ENCODE data around the gene CHRDL2.

The CHRDL2 gene

DNA sequence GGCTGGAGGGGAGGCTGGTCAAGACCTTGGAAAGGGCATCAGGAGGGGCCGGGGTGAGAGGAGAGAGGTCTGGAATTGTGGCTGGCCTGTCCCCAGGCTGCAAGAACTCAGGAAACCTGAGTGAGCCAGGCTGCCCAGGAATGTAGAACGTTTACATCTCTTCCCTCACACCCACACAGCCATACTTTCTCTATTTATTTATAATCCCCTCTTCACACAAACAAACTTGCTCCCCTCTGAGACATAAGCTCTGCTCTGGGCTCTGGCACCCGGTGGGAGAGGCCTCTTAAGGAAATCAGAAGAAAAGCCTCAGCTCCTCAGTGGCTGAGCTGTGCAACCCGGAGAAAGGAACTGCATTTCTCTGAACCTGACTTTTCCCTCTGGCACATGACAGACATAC, 5.5 kb downstream of the CHRDL2 start:
- DNase-seq (ENCODE audit: low read depth, low spot score) = no peak
- TF ChIP-seq POLR2AphosphoS5 (IDR thresholded peaks at IDR 0.05; ENCODE audit: borderline replicate concordance, low read depth, low read length) (no peak), EZH2 (IDR thresholded peaks at IDR 0.05) (no peak), FOXP2 (optimal IDR thresholded peaks at IDR 0.05; ENCODE audit: control extremely low read depth, extremely low read length, insufficient read depth) (no peak)
- H3K27ac ChIP-seq = no peak overlapping the region
- no peak overlapping the region for H3K9ac ChIP-seq (ENCODE audit: insufficient read length)
- no peaks in the 10 kb centered on the region for H3K9me3 ChIP-seq (ENCODE audit: low read depth, low read length)
- H3K36me3 ChIP-seq (ENCODE audit: insufficient read depth, low read length) = no peaks in the 10 kb centered on the region
- H3K4me3 ChIP-seq = no peak overlapping the region

DNA sequence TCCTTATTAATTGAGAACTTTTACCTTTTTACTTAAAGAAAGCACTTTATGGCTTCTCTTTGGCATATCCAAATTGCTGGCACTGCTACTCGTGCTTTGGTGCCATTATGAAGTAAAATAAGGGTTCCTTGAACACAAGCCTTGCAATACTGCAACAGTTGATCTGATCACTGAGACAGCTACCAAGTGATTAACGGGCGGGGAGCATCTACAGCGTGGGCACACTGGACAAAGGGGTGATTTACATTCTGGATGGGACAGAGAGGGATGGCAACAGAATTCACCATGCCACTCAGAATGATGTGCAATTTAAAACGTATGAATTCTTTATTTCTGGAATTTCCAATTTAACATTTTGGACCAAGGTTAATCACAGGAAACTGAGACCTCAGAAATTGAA, 7.7 kb downstream of the CHRDL2 start:
- DNase-seq (ENCODE audit: low read depth, low spot score) = no peak
- H3K27ac ChIP-seq = no peak overlapping the region
- H3K36me3 ChIP-seq (ENCODE audit: insufficient read depth, low read length) = no peaks in the 10 kb centered on the region
- no peak overlapping the region for H3K4me3 ChIP-seq
- no peak overlapping the region for H3K9ac ChIP-seq (ENCODE audit: insufficient read length)
- no peak for TF ChIP-seq POLR2AphosphoS5 (IDR thresholded peaks at IDR 0.05; ENCODE audit: borderline replicate concordance, low read depth, low read length)
- no peaks in the 10 kb centered on the region for H3K9me3 ChIP-seq (ENCODE audit: low read depth, low read length)

DNA sequence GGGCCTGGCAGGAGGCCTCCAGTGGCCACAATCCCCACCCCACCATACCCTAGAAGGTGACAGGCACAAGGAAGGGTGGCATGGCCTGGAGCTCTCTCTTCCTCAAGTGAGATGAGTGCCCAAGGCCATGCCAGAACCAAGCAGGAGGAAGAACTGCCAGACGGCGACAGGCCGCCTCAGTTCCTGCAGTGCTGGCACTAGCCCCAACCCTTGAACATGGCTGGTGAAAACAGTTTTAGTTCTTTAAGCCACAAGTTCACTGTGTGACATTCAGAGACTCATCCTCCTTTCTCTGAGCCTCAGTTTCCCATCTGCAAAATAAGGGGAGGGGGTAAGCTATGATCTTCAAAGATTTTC, 9.8 kb downstream of the CHRDL2 start:
- TF ChIP-seq POLR2AphosphoS5 (IDR thresholded peaks at IDR 0.05; ENCODE audit: borderline replicate concordance, low read depth, low read length) (no peak), FOXP2 (optimal IDR thresholded peaks at IDR 0.05; ENCODE audit: control extremely low read depth, extremely low read length, insufficient read depth) (no peak), EZH2 (IDR thresholded peaks at IDR 0.05) (no peak)
- no peak for DNase-seq (ENCODE audit: low read depth, low spot score)
- no peak overlapping the region for H3K4me3 ChIP-seq
- no peak overlapping the region for H3K27ac ChIP-seq
- no peaks in the 10 kb centered on the region for H3K36me3 ChIP-seq (ENCODE audit: insufficient read depth, low read length)
- no peaks in the 10 kb centered on the region for H3K9me3 ChIP-seq (ENCODE audit: low read depth, low read length)
- H3K9ac ChIP-seq (ENCODE audit: insufficient read length) = no peak overlapping the region

DNA sequence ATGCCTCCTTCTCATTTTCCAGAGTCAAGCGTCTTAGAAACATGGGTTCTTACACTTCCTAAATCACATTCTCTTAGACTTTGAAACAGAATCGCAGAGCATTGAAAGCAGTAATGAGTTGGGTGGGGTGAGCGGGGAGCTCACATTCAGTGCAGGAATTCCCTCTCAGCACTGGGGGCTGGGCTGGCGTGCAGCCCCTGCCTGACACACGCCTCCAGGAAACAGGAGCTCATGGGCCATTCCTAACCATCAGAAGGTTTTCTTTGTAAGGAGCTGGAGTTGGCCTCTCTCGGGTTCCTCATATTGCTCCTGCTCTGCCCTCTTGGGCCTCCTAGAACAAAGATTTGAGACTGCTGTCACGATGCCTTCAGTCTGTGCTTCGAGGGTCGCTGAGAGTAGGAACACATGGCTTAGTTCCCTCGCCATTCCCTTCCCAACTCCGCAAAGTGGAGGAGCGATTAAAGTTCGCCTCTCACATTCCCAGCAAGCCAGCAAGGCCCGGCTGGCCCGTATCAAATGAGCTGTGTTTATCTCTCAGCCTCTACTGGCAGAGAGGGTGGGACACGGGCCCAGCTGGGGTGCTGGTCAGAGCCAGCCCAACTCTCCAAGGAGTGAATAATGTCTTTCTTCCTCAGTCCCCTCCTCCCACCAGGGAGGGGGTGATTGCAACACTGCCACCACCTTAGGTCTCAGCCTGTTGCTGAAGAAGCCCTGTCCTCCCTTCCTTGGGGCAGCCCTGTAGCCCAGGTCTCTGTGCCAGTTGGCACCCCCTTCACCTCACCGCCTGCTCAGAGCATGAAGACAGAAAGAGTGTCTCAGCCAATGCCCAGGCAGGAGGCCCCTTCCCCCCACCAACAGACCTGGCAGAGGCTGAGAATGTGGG, 10.4 kb downstream of the CHRDL2 start:
- no peak for DNase-seq (ENCODE audit: low read depth, low spot score)
- Histone ChIP-seq H3K27ac (no peak overlapping the region), H3K9ac (ENCODE audit: insufficient read length) (no peak overlapping the region), H3K36me3 (ENCODE audit: insufficient read depth, low read length) (no peaks in the 10 kb centered on the region), H3K9me3 (ENCODE audit: low read depth, low read length) (no peaks in the 10 kb centered on the region), H3K4me3 (no peak overlapping the region)
- TF ChIP-seq EZH2 (IDR thresholded peaks at IDR 0.05) (no peak), POLR2AphosphoS5 (IDR thresholded peaks at IDR 0.05; ENCODE audit: borderline replicate concordance, low read depth, low read length) (no peak), FOXP2 (optimal IDR thresholded peaks at IDR 0.05; ENCODE audit: control extremely low read depth, extremely low read length, insufficient read depth) (no peak)

DNA sequence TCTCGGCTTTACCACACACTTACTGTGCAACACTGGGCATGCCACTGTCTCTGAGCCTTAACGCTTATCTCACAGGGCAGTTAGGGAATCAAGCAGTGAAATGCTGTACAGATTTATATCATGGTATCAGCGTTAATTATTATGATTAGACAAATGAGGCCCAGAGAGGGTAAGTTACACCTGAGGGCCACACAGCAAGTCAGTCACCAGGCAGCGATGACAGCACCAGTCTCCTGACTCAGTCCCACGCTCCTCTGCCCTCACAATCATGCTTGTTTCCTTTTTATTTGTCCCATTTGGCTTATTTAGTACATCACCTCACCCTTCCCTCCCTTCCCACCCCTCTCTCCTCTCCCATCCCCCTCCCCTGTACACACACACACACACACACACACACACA, 12.2 kb downstream of the CHRDL2 start:
- DNase-seq (ENCODE audit: low read depth, low spot score) = no peak
- Histone ChIP-seq H3K9ac (ENCODE audit: insufficient read length) (no peak overlapping the region), H3K9me3 (ENCODE audit: low read depth, low read length) (no peaks in the 10 kb centered on the region), H3K4me3 (no peak overlapping the region), H3K36me3 (ENCODE audit: insufficient read depth, low read length) (no peaks in the 10 kb centered on the region), H3K27ac (no peak overlapping the region)
- no peak for TF ChIP-seq POLR2AphosphoS5 (IDR thresholded peaks at IDR 0.05; ENCODE audit: borderline replicate concordance, low read depth, low read length)
- TF ChIP-seq EZH2 (IDR thresholded peaks at IDR 0.05) = no peak

DNA sequence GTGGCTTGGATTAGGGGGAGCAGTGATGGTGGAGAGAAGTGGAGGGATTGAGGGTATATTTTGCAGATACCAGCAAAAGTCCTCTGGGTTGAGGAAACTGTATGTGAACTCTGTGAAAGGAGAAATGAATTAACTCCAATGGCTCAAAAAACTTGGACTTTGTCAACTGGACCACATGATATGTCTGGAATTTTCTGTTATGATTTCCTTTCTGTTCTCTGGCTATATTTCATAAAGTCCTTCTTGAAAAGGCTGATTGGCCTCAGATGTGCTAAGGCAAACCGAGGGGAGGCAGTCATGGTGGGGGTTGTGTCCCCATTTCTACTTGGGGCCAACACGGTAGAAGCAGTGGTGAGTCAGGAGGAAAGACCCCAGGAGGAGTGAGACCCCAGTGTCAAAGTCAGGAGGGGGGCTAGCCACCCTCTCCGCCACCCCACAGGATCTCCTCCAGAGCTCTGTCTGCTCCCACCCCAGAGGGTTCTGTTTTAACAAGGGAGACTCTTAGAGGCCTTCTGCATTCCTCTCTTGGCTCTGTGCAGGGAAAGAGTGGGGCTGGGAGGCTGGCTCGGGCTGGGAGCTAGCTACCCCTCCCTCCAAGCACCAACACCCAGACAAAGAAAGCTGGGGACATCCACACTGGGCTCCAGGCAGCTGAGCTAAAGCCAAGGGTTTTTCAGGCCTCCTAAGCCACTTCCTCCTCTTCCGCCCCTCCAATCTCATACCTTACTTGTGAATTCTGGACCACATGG, 13.8 kb downstream of the CHRDL2 start:
- no peak overlapping the region for H3K27ac ChIP-seq
- H3K9me3 ChIP-seq (ENCODE audit: low read depth, low read length) = no peaks in the 10 kb centered on the region
- DNase-seq (ENCODE audit: low read depth, low spot score) = no peak
- no peaks in the 10 kb centered on the region for H3K36me3 ChIP-seq (ENCODE audit: insufficient read depth, low read length)
- no peak overlapping the region for H3K4me3 ChIP-seq
- TF ChIP-seq FOXP2 (optimal IDR thresholded peaks at IDR 0.05; ENCODE audit: control extremely low read depth, extremely low read length, insufficient read depth) (no peak), EZH2 (IDR thresholded peaks at IDR 0.05) (no peak), POLR2AphosphoS5 (IDR thresholded peaks at IDR 0.05; ENCODE audit: borderline replicate concordance, low read depth, low read length) (no peak)
- H3K9ac ChIP-seq (ENCODE audit: insufficient read length) = no peak overlapping the region

DNA sequence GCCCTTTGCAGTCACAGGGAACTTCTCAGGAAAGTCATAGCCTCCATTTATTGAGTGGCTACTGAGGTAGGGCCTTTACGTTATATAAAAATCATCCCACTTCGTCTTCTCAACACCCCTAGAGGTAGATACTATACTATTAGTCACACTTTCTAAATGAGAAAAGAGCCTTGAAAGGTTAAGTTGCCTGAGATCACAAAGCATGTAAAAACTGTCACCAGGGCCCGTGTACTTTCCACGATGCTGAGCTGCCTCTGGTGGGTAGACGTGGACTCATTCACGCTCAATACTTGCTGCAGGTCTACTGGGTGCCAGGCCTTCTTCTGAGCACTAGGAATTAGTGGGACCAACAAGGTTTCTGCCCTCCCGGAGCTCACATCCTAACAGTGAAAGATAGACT, 16.3 kb downstream of the CHRDL2 start:
- H3K36me3 ChIP-seq (ENCODE audit: insufficient read depth, low read length) = no peaks in the 10 kb centered on the region
- no peak for TF ChIP-seq POLR2AphosphoS5 (IDR thresholded peaks at IDR 0.05; ENCODE audit: borderline replicate concordance, low read depth, low read length)
- TF ChIP-seq FOXP2 (optimal IDR thresholded peaks at IDR 0.05; ENCODE audit: control extremely low read depth, extremely low read length, insufficient read depth) = no peak
- TF ChIP-seq EZH2 (IDR thresholded peaks at IDR 0.05) = no peak
- no peak overlapping the region for H3K27ac ChIP-seq
- no peak overlapping the region for H3K9ac ChIP-seq (ENCODE audit: insufficient read length)
- no peak overlapping the region for H3K4me3 ChIP-seq
- no peak for DNase-seq (ENCODE audit: low read depth, low spot score)
- no peaks in the 10 kb centered on the region for H3K9me3 ChIP-seq (ENCODE audit: low read depth, low read length)

DNA sequence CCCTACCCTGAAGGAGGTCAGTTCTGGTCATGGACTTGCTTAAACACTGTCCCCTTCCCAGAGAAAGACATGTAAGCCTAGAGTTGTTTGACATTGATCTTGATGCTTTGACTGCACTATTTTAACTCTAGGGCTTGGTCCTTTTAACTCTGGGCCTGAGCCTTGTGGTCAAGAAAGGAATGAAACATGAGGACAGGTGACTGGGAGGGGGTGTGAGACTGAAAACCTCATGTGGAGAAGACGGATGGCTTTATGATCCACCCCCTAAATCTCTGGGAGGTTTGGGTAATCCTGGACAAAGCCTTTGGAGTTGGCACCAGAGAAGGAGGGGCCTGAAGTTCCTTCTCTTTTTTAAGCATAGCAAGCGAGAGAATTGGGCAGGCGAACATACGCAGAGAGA, 17.5 kb downstream of the CHRDL2 start:
- no peak for DNase-seq (ENCODE audit: low read depth, low spot score)
- TF ChIP-seq FOXP2 (optimal IDR thresholded peaks at IDR 0.05; ENCODE audit: control extremely low read depth, extremely low read length, insufficient read depth) (no peak), EZH2 (IDR thresholded peaks at IDR 0.05) (no peak), POLR2AphosphoS5 (IDR thresholded peaks at IDR 0.05; ENCODE audit: borderline replicate concordance, low read depth, low read length) (no peak)
- H3K9ac ChIP-seq (ENCODE audit: insufficient read length) = no peak overlapping the region
- H3K27ac ChIP-seq = no peak overlapping the region
- H3K4me3 ChIP-seq = no peak overlapping the region
- no peaks in the 10 kb centered on the region for H3K9me3 ChIP-seq (ENCODE audit: low read depth, low read length)
- no peaks in the 10 kb centered on the region for H3K36me3 ChIP-seq (ENCODE audit: insufficient read depth, low read length)
